ENCODE data around the gene UPK2. TPM values are rescaled to one million over a fixed set of nuclear protein-coding genes. Genes with fewer than 3 reads are reported as not detected.

UPK2 gene
- total RNA-seq, 1 experiment from 2014 or later: not detected

GRCh38 chr11:118973985-118974384 lies 17.9 kb downstream of the UPK2 start:
- CTCF ChIA-PET: interaction anchor here (1.5 kb wide), 1 partner anchor 315 kb away, joined by 4 read pairs; no protein-coding TSS in a partner anchor
- DNase-seq (ENCODE audit: low spot score): no peak
- Mint-ChIP-seq H3K36me3 (no peaks in the 10 kb centered on the region), H3K4me3 (no peak overlapping the region), H3K9me3 (peaks cover 5% of the 10 kb centered on the region; the same call in 1 of the 2 replicates), H3K27me3 (ENCODE audit: low read depth) (peaks cover 2% of the 10 kb centered on the region; the same call in 1 of the 2 replicates), H3K27ac (no peak overlapping the region), H3K4me1 (no peaks in the 10 kb centered on the region)
- POLR2A ChIA-PET: no interaction called here
- ATAC-seq: no peak
- TF ChIP-seq, protein P1, sequence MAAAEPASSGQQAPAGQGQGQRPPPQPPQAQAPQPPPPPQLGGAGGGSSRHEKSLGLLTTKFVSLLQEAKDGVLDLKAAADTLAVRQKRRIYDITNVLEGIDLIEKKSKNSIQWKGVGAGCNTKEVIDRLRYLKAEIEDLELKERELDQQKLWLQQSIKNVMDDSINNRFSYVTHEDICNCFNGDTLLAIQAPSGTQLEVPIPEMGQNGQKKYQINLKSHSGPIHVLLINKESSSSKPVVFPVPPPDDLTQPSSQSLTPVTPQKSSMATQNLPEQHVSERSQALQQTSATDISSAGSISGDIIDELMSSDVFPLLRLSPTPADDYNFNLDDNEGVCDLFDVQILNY (CRISPR knock-in tag; IDR thresholded peaks at IDR 0.05): no peak
- TF ChIP-seq STAT6 (CRISPR knock-in tag; conservative IDR thresholded peaks at IDR 0.05; ENCODE audit: low read depth): no peak
- no peak for TF ChIP-seq RELA (CRISPR knock-in tag; IDR thresholded peaks at IDR 0.05; ENCODE audit: borderline replicate concordance)
- no peak for TF ChIP-seq FOXP4 (CRISPR knock-in tag; IDR thresholded peaks at IDR 0.05)
- TF ChIP-seq USF1 (CRISPR knock-in tag; IDR thresholded peaks at IDR 0.05): no peak
- TF ChIP-seq ZNF532 (CRISPR knock-in tag; IDR thresholded peaks at IDR 0.05; ENCODE audit: borderline replicate concordance): no peak
- no peak for TF ChIP-seq NR2C2 (CRISPR knock-in tag; IDR thresholded peaks at IDR 0.05)
- no peak for TF ChIP-seq CREB1 (CRISPR knock-in tag; IDR thresholded peaks at IDR 0.05)
- TF ChIP-seq, protein P2, sequence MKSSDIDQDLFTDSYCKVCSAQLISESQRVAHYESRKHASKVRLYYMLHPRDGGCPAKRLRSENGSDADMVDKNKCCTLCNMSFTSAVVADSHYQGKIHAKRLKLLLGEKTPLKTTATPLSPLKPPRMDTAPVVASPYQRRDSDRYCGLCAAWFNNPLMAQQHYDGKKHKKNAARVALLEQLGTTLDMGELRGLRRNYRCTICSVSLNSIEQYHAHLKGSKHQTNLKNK (CRISPR knock-in tag; IDR thresholded peaks at IDR 0.05): no peak
- no peak for TF ChIP-seq EMX1 (CRISPR knock-in tag; IDR thresholded peaks at IDR 0.05)
- no peak for TF ChIP-seq ZNF281 (CRISPR knock-in tag; IDR thresholded peaks at IDR 0.05)
- TF ChIP-seq, protein P3, sequence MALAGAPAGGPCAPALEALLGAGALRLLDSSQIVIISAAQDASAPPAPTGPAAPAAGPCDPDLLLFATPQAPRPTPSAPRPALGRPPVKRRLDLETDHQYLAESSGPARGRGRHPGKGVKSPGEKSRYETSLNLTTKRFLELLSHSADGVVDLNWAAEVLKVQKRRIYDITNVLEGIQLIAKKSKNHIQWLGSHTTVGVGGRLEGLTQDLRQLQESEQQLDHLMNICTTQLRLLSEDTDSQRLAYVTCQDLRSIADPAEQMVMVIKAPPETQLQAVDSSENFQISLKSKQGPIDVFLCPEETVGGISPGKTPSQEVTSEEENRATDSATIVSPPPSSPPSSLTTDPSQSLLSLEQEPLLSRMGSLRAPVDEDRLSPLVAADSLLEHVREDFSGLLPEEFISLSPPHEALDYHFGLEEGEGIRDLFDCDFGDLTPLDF (CRISPR knock-in tag; IDR thresholded peaks at IDR 0.05): no peak
- TF ChIP-seq SOX15 (CRISPR knock-in tag; IDR thresholded peaks at IDR 0.05): no peak
- TF ChIP-seq, protein P4, sequence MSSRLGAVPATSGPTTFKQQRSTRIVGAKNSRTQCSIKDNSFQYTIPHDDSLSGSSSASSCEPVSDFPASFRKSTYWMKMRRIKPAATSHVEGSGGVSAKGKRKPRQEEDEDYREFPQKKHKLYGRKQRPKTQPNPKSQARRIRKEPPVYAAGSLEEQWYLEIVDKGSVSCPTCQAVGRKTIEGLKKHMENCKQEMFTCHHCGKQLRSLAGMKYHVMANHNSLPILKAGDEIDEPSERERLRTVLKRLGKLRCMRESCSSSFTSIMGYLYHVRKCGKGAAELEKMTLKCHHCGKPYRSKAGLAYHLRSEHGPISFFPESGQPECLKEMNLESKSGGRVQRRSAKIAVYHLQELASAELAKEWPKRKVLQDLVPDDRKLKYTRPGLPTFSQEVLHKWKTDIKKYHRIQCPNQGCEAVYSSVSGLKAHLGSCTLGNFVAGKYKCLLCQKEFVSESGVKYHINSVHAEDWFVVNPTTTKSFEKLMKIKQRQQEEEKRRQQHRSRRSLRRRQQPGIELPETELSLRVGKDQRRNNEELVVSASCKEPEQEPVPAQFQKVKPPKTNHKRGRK (CRISPR knock-in tag; IDR thresholded peaks at IDR 0.05; ENCODE audit: borderline replicate concordance): no peak
